Kidney epithelial cell (primary cell): ENCODE measurements around the gene SLC25A6. TPM values are rescaled to one million over a fixed set of nuclear protein-coding genes. Genes with fewer than 3 reads are reported as not detected.

Experiments used
- DNase-seq: peaks from one replicate; pipeline ENCODE4 v3.0.0-alpha.2; 2010; ENCODE audit warnings: low read depth
- H3K27me3 ChIP-seq: 2 replicates; pipeline ENCODE4 v1.6.0; 2011; ENCODE audit warnings: low read length; ENCODE audit not compliant: control insufficient read depth, insufficient read depth
- H3K36me3 ChIP-seq: 2 replicates; pipeline ENCODE4 v1.5.1; 2011; ENCODE audit warnings: low read length; ENCODE audit not compliant: control insufficient read depth, insufficient read depth
- H3K4me3 ChIP-seq: 2 replicates; pipeline ENCODE4 v1.5.1; 2011; ENCODE audit warnings: low read depth, mild to moderate bottlenecking, control low read depth, low read length
- CTCF ChIP-seq: IDR thresholded peaks from 2 replicates; pipeline ENCODE4 v1.5.1; 2011; ENCODE audit warnings: mild to moderate bottlenecking, moderate library complexity, low read length, control low read depth, inconsistent platforms; ENCODE audit not compliant: insufficient read depth, poor library complexity, severe bottlenecking
- total RNA-seq: library from RNA; depleted of rRNA; stranded (reverse); fragments of >200 nt; gene quantifications from 2 replicates; pipeline ENCODE4 v1.2.3, GENCODE V29; 2015

Gene SLC25A6
- total RNA-seq, 1 donor from 2014 or later, result 450 TPM

GRCh38 chrX:1361910-1362309 is 30.0 kb downstream of the SLC25A6 start:
- Histone ChIP-seq H3K4me3 (no peak overlapping the region), H3K27me3 (no peaks in the 10 kb centered on the region), H3K36me3 (no peaks in the 10 kb centered on the region)
- no peak for DNase-seq
- TF ChIP-seq CTCF, result no peak

- H3K4me3 ChIP-seq, result no peak overlapping the region
- no peaks in the 10 kb centered on the region for H3K27me3 ChIP-seq
- H3K36me3 ChIP-seq, result no peaks in the 10 kb centered on the region
- no peak for TF ChIP-seq CTCF
- no peak for DNase-seq
Observed at GRCh38 chrX:1361275-1361674, 30.6 kb downstream of the SLC25A6 start.

GRCh38 chrX:1360171-1360570 is 31.7 kb downstream of the SLC25A6 start:
- Histone ChIP-seq H3K27me3 (no peaks in the 10 kb centered on the region), H3K4me3 (no peak overlapping the region), H3K36me3 (no peaks in the 10 kb centered on the region)
- DNase-seq, result no peak
- TF ChIP-seq CTCF, result no peak

GRCh38 chrX:1359477-1359873 is 32.4 kb downstream of the SLC25A6 start:
- no peak for TF ChIP-seq CTCF
- no peak for DNase-seq
- Histone ChIP-seq H3K4me3 (no peak overlapping the region), H3K27me3 (no peaks in the 10 kb centered on the region), H3K36me3 (no peaks in the 10 kb centered on the region)

- no peak for TF ChIP-seq CTCF
- no peak overlapping the region for H3K4me3 ChIP-seq
- H3K27me3 ChIP-seq, result no peaks in the 10 kb centered on the region
- H3K36me3 ChIP-seq, result no peaks in the 10 kb centered on the region
- DNase-seq, result no peak
Observed at GRCh38 chrX:1358793-1359476, 33.0 kb downstream of the SLC25A6 start.

GRCh38 chrX:1357993-1358392 is 33.9 kb downstream of the SLC25A6 start:
- no peak for TF ChIP-seq CTCF

More at GRCh38 chrX:1357993-1358392, 33.9 kb downstream of the SLC25A6 start:
- H3K27me3 ChIP-seq, result no peaks in the 10 kb centered on the region
- DNase-seq, result no peak
- no peaks in the 10 kb centered on the region for H3K36me3 ChIP-seq
- no peak overlapping the region for H3K4me3 ChIP-seq
